Measurements from ENCODE around the gene NUP160. TPM values are rescaled to one million over a fixed set of nuclear protein-coding genes. Genes with fewer than 3 reads are reported as not detected.
"Not testable (repeated sequence)": the region's sequence is repeated elsewhere in the genome, so short reads cannot be mapped to it uniquely, and the experiment has no call there.

The NUP160 gene
- polyA plus RNA-seq, 4 donors, result 7.8 to 39.4 (median 11.7) TPM

DNA sequence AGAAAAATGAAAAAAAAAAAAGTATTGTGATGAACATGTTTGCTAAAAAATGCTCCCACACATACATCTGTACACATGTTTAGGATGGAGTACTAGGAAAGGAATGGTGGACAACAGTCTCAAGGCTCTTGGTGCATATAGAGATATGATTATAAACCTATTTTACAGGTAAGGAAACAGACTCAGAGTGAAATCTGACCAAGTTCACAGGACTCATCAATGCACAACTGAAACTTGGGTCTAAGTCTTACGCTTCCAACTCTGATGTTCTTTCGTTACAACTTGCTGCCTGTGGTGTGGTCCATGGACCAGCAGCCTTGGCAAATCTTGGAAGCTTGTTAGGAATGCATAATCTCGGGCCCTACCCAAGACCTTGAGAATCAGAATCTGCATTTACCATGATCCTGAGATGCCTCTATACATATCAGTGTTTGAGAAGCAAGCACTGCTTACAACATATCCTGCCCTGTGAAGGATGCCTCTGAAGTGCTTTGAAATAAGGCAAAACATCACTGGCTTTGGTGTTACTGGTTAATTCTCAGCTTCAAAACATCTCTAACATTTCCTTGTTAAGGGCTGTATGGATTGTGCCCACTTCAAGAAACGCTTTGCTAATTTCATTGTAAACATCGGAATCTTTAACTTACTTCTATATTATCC is 39.9 kb upstream of the NUP160 start:
- H3K4me3 ChIP-seq (ENCODE audit: low read depth in 1 of 3, low read length in 3 of 3), result no peak overlapping the region
- 81 to 87% (median 86%) methylated on average over 5 of the region's 5 CpGs for WGBS, 3 donors
- H3K27ac ChIP-seq (ENCODE audit: low read depth in 1 of 3, low read length in 2 of 3), result no peak overlapping the region
- peaks cover 0 to 4% (median 0%) of the 10 kb centered on the region in 3 donors for H3K4me1 ChIP-seq (ENCODE audit: control insufficient read depth in 3 of 3, insufficient read depth in 2 of 3, low read depth in 1 of 3, low read length in 2 of 3)
- H3K9me3 ChIP-seq (ENCODE audit: control insufficient read depth in 2 of 2, insufficient read depth in 1 of 2, low read depth in 1 of 2, low read length in 1 of 2), result no peaks in the 10 kb centered on the region
- H3K36me3 ChIP-seq (ENCODE audit: control insufficient read depth in 3 of 3, insufficient read depth in 2 of 3, low read depth in 1 of 3, low read length in 3 of 3), result no peaks in the 10 kb centered on the region
- DNase-seq (no peak), FAIRE-seq (no peak)
- no peaks in the 10 kb centered on the region for H3K27me3 ChIP-seq (ENCODE audit: control insufficient read depth in 3 of 3, insufficient read depth in 3 of 3, low read length in 3 of 3)

DNA sequence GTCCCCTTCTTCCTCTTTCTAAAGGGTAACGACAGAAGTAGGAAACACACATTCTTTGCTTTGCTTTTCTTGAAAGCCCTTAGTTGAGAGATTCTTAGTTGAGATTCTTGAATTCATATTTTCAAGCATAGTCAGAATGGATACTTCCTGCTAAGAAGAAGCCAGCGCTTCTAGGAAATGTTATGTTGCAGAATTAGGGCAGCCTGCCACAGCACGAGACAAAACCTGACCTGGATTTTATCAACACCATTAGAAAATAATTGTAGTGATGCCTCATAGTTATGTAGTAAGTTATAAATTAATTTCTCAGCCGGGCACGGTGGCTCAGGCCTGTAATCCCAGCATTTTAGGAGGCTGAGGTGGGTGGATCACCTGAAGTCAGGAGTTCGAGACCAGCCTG is 37.9 kb upstream of the NUP160 start:
- H3K9me3 ChIP-seq (ENCODE audit: control insufficient read depth in 2 of 2, insufficient read depth in 1 of 2, low read depth in 1 of 2, low read length in 1 of 2), result no peaks in the 10 kb centered on the region
- peak in 1 of 2 donors; percentile 23 for DNase-seq
- no peak overlapping the region for H3K4me3 ChIP-seq (ENCODE audit: low read depth in 1 of 3, low read length in 3 of 3)
- WGBS, 3 donors, result 39 to 51% (median 48%) methylated on average over 6 of the region's 6 CpGs
- peak overlapping the region in 1 of 3 donors; percentile 60 for H3K27ac ChIP-seq (ENCODE audit: low read depth in 1 of 3, low read length in 2 of 3)
- no peaks in the 10 kb centered on the region for H3K36me3 ChIP-seq (ENCODE audit: control insufficient read depth in 3 of 3, insufficient read depth in 2 of 3, low read depth in 1 of 3, low read length in 3 of 3)
- FAIRE-seq, result no peak
- H3K4me1 ChIP-seq (ENCODE audit: control insufficient read depth in 3 of 3, insufficient read depth in 2 of 3, low read depth in 1 of 3, low read length in 2 of 3), result peaks cover 0 to 4% (median 0%) of the 10 kb centered on the region in 3 donors
- no peaks in the 10 kb centered on the region for H3K27me3 ChIP-seq (ENCODE audit: control insufficient read depth in 3 of 3, insufficient read depth in 3 of 3, low read length in 3 of 3)

DNA sequence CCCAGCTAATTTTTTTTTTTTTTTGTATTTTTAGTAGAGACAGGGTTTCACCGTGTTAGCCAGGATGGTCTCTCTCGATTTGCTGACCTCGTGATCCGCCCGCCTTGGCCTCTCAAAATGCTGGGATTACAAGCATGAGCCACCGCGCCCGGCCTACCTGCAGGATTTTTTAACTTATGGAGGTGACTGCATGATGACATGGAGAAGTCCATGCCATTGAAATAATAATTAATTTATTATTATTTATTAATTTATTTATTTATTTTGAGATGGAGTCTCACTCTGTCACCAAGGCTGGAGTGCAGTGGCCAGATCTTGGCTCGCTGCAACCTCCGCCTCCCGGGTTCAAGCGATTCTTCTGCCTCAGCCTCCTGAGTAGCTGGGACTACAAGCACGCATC is 34.3 kb upstream of the NUP160 start:
- not testable (repeated sequence) for H3K4me1 ChIP-seq (ENCODE audit: control insufficient read depth in 3 of 3, insufficient read depth in 2 of 3, low read depth in 1 of 3, low read length in 2 of 3); H3K27ac ChIP-seq (ENCODE audit: low read depth in 1 of 3, low read length in 2 of 3); FAIRE-seq; H3K9me3 ChIP-seq (ENCODE audit: control insufficient read depth in 2 of 2, insufficient read depth in 1 of 2, low read depth in 1 of 2, low read length in 1 of 2); H3K4me3 ChIP-seq (ENCODE audit: low read depth in 1 of 3, low read length in 3 of 3); DNase-seq; H3K27me3 ChIP-seq (ENCODE audit: control insufficient read depth in 3 of 3, insufficient read depth in 3 of 3, low read length in 3 of 3); H3K36me3 ChIP-seq (ENCODE audit: control insufficient read depth in 3 of 3, insufficient read depth in 2 of 3, low read depth in 1 of 3, low read length in 3 of 3)
- WGBS, 3 donors, result 94 to 98% (median 98%) methylated on average over 13 of the region's 13 CpGs

DNA sequence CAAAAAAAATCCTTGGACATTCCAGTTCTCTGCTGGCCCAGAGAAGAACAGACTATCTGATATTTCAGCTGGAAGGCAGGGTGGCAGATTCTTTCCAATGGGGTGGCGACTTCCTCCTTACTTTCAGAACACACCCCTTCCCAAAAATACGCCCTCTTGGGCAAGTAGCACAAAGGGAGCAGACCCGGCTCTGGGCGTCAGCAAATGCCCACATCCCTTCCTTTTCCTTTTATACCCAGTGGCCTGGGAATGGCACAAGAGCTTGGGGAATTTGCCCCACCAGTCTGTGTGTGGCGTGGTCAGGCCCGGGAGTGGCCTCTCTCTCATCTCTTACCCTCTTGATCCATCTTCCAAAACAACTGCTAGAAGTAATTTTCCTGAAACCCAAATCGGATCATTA is 33.0 kb upstream of the NUP160 start:
- no peaks in the 10 kb centered on the region for H3K36me3 ChIP-seq (ENCODE audit: control insufficient read depth in 3 of 3, insufficient read depth in 2 of 3, low read depth in 1 of 3, low read length in 3 of 3)
- WGBS, 3 donors, result 83 to 86% (median 84%) methylated on average over 7 of the region's 7 CpGs
- no peak for FAIRE-seq

DNA sequence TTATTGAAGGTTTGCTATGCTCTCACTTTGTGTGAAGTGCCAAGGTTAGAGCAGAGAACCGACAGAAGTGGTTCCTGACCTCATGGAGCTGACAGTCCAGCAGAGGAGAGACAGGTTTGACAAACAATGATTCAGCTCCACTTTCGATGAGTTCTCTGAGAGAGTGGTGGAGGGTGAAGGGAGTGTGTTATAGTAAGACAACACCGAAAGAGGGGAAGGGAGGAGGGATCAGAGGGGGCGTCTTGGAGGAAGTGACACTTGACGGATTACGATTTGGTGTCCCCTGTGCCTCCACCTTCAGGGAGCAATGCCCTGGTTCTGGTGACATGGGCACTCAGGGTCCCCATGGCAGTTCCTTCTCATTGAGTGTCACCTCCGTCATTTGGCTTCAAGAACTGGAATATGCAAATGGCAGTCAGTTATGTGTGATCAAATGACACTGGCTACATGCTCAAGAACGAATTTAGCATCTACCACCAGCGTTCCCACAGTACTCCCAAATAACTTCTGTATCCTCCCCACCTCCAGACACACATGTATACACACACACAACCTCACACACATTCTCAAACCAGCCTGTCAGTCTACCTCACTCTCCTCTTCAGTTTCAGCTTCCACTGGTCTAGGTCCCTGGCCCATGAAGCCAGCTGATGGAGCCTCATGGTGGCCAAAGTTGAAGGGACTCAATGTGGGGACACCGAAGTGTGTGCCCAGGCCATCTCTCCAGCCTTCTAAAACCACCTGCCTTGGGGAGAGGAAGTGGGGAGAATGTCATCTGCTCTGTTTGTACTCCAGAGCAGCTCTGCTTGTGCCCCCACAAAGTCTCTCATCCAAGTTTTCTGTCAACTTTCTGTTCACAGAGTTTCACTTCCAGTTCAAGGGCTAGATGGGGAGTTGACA is 31.4 kb upstream of the NUP160 start:
- Histone ChIP-seq H3K27ac (ENCODE audit: low read depth in 1 of 3, low read length in 2 of 3) (no peak overlapping the region), H3K9me3 (ENCODE audit: control insufficient read depth in 2 of 2, insufficient read depth in 1 of 2, low read depth in 1 of 2, low read length in 1 of 2) (peaks cover 0 to 27% of the 10 kb centered on the region in 2 donors), H3K4me1 (ENCODE audit: control insufficient read depth in 3 of 3, insufficient read depth in 2 of 3, low read depth in 1 of 3, low read length in 2 of 3) (no peaks in the 10 kb centered on the region), H3K27me3 (ENCODE audit: control insufficient read depth in 3 of 3, insufficient read depth in 3 of 3, low read length in 3 of 3) (no peaks in the 10 kb centered on the region), H3K4me3 (ENCODE audit: low read depth in 1 of 3, low read length in 3 of 3) (no peak overlapping the region), H3K36me3 (ENCODE audit: control insufficient read depth in 3 of 3, insufficient read depth in 2 of 3, low read depth in 1 of 3, low read length in 3 of 3) (no peaks in the 10 kb centered on the region)
- FAIRE-seq (no peak), DNase-seq (no peak)
- WGBS, 3 donors, result 79 to 82% (median 80%) methylated on average over 10 of the region's 10 CpGs

More for the DNA sequence above, 33.0 kb upstream of the NUP160 start:
- Histone ChIP-seq H3K9me3 (ENCODE audit: control insufficient read depth in 2 of 2, insufficient read depth in 1 of 2, low read depth in 1 of 2, low read length in 1 of 2) (peaks cover 0 to 11% of the 10 kb centered on the region in 2 donors), H3K4me1 (ENCODE audit: control insufficient read depth in 3 of 3, insufficient read depth in 2 of 3, low read depth in 1 of 3, low read length in 2 of 3) (peaks cover 0 to 4% (median 0%) of the 10 kb centered on the region in 3 donors), H3K27me3 (ENCODE audit: control insufficient read depth in 3 of 3, insufficient read depth in 3 of 3, low read length in 3 of 3) (no peaks in the 10 kb centered on the region), H3K4me3 (ENCODE audit: low read depth in 1 of 3, low read length in 3 of 3) (no peak overlapping the region), H3K27ac (ENCODE audit: low read depth in 1 of 3, low read length in 2 of 3) (no peak overlapping the region)
- no peak for DNase-seq

DNA sequence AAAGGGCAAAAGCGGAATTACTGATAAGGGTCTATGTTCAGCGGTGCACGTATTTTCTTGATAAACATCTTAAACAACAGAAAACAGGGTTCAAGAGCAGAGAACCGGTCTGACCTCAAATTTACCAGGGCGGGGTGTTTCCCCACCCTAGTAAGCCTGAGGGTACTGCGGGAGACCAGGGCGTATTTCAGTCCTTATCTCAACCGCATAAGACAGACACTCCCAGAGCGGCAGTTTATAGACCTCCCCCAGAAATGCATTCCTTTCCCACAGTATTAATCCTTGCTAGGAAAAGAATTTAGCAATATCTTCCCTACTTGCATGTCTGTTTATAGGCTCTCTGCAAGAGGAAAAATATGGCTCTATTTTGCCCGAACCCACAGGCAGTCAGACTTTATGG is 27.7 kb upstream of the NUP160 start:
- WGBS, 3 donors, result 51 to 81% (median 69%) methylated on average over 10 of the region's 10 CpGs
- FAIRE-seq; H3K4me1 ChIP-seq (ENCODE audit: control insufficient read depth in 3 of 3, insufficient read depth in 2 of 3, low read depth in 1 of 3, low read length in 2 of 3); H3K27me3 ChIP-seq (ENCODE audit: control insufficient read depth in 3 of 3, insufficient read depth in 3 of 3, low read length in 3 of 3); H3K4me3 ChIP-seq (ENCODE audit: low read depth in 1 of 3, low read length in 3 of 3); DNase-seq; H3K36me3 ChIP-seq (ENCODE audit: control insufficient read depth in 3 of 3, insufficient read depth in 2 of 3, low read depth in 1 of 3, low read length in 3 of 3); H3K27ac ChIP-seq (ENCODE audit: low read depth in 1 of 3, low read length in 2 of 3): not testable (repeated sequence)
- H3K9me3 ChIP-seq (ENCODE audit: control insufficient read depth in 2 of 2, insufficient read depth in 1 of 2, low read depth in 1 of 2, low read length in 1 of 2), result peaks cover 0 to 27% of the 10 kb centered on the region in 2 donors

DNA sequence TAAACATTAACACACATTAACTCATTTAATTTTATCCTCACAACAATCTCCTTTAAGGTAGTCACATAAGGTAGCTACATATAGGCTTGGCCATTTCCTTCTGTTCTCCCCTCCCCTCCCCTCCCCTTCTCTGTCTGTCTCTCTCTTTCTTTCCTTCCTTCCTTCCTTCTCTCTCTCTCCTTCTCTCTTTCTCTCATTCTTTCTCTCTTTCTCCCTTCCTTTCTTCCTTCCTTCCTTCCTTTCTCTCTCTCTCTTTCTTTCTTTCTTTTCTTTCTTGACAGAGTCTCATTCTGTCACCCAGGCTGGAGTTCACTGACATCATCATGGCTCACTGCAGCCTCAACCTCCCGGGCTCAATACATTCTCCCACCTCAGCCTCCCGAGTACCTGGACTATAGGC is 22.3 kb upstream of the NUP160 start:
- 87 to 88% (median 88%) methylated on average over 2 of the region's 2 CpGs for WGBS, 3 donors
- Histone ChIP-seq H3K27ac (ENCODE audit: low read depth in 1 of 3, low read length in 2 of 3) (no peak overlapping the region), H3K9me3 (ENCODE audit: control insufficient read depth in 2 of 2, insufficient read depth in 1 of 2, low read depth in 1 of 2, low read length in 1 of 2) (peaks cover 0 to 9% of the 10 kb centered on the region in 2 donors), H3K4me1 (ENCODE audit: control insufficient read depth in 3 of 3, insufficient read depth in 2 of 3, low read depth in 1 of 3, low read length in 2 of 3) (no peaks in the 10 kb centered on the region), H3K36me3 (ENCODE audit: control insufficient read depth in 3 of 3, insufficient read depth in 2 of 3, low read depth in 1 of 3, low read length in 3 of 3) (no peaks in the 10 kb centered on the region), H3K27me3 (ENCODE audit: control insufficient read depth in 3 of 3, insufficient read depth in 3 of 3, low read length in 3 of 3) (no peaks in the 10 kb centered on the region), H3K4me3 (ENCODE audit: low read depth in 1 of 3, low read length in 3 of 3) (no peak overlapping the region)
- FAIRE-seq (no peak), DNase-seq (no peak)

DNA sequence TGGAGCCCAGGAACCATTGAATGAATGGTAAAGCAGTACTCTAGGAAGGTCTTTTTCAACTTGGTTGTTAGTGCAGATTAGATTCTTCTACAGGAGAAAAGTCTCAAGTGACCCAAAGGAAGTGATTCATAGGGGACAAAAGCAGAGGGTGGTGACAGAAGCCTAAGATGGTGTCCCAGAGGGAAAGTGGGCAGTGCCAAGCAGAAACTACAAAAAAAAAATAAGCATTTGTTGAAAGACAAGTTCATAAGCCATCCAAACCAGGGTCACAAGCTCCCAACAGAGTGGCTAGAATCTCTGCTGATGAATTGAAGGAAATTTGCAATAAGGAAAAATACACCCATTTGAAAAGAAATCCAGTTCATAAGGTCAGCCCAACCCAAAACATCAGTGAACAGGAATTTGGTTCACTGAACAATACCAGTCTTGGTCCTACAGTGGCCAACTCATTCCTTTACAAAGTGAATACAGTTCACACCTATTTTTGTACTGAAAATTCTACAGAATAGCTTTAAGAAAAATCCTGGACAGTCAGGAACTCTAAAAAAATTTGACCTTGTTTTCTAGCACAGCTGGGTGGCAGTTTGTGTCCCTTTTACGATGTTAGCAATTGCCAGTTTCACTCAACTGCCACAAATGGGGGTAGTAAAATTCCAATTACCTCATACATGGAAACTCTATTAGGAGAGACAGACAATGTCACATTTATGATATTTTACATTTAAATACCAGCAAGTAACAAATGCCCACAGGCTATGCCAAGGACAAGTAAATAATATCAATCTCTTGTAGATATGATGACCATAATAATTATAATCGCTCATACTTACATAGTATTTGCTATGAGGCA is 21.6 kb upstream of the NUP160 start:
- H3K27ac ChIP-seq (ENCODE audit: low read depth in 1 of 3, low read length in 2 of 3), result no peak overlapping the region
- H3K4me3 ChIP-seq (ENCODE audit: low read depth in 1 of 3, low read length in 3 of 3), result no peak overlapping the region
- FAIRE-seq (no peak), DNase-seq (no peak)
- H3K27me3 ChIP-seq (ENCODE audit: control insufficient read depth in 3 of 3, insufficient read depth in 3 of 3, low read length in 3 of 3), result no peaks in the 10 kb centered on the region
- no peaks in the 10 kb centered on the region for H3K4me1 ChIP-seq (ENCODE audit: control insufficient read depth in 3 of 3, insufficient read depth in 2 of 3, low read depth in 1 of 3, low read length in 2 of 3)
- no peaks in the 10 kb centered on the region for H3K36me3 ChIP-seq (ENCODE audit: control insufficient read depth in 3 of 3, insufficient read depth in 2 of 3, low read depth in 1 of 3, low read length in 3 of 3)
- peaks cover 0 to 2% of the 10 kb centered on the region in 2 donors for H3K9me3 ChIP-seq (ENCODE audit: control insufficient read depth in 2 of 2, insufficient read depth in 1 of 2, low read depth in 1 of 2, low read length in 1 of 2)
- 44 to 77% (median 47%) methylated on average over 2 of the region's 2 CpGs for WGBS, 3 donors

All from small intestine (tissue), 7 donors.